ENCODE data around the gene DDIAS. TPM values are rescaled to one million over a fixed set of nuclear protein-coding genes. Genes with fewer than 3 reads are reported as not detected.

DDIAS gene
- total and polyA plus RNA-seq, 2 donors (not counting 3 experiments of a cell fraction or from before 2014, with no cell fraction given): 4.5 to 9.2 TPM

- dilution Hi-C loops (cut with MboI; ENCODE audit: extremely low pct_ligation_motif_present, low sequenced_read_pairs) (no loop called here), intact Hi-C loops (cut with micrococcal nuclease) (loop anchor here (5.0 kb wide), 2 partner anchors 203 to 948 kb away; partner anchors contain the start of gene RAB30)
- H3K4me2 ChIP-seq (ENCODE audit: insufficient read depth, low read length): no peak overlapping the region
- peaks cover 3% of the 10 kb centered on the region for H3K79me2 ChIP-seq (ENCODE audit: control insufficient read depth, insufficient read depth, low read length)
- H3K27me3 ChIP-seq (ENCODE audit: control insufficient read depth in 2 of 2, insufficient read depth in 2 of 2, low read length in 2 of 2): no peaks in the 10 kb centered on the region
- POLR2A ChIA-PET: no interaction called here
- no peaks in the 10 kb centered on the region for H3K9me1 ChIP-seq (replicated peaks; ENCODE audit: control insufficient read depth, extremely low read depth, insufficient read depth, low read length)
- no peak overlapping the region for H3K27ac ChIP-seq (ENCODE audit: insufficient read depth, low read depth, low read length)
- no peak overlapping the region for H3K9ac ChIP-seq (replicated peaks; ENCODE audit: extremely low read depth, insufficient read depth, low read length)
- H3K4me3 ChIP-seq (replicated peaks in 1 of 3; ENCODE audit: insufficient read depth in 1 of 3, low read depth in 1 of 3, low read length in 3 of 3): no peak overlapping the region
- peaks cover 24% of the 10 kb centered on the region for H3K4me1 ChIP-seq (ENCODE audit: control insufficient read depth, extremely low read depth, insufficient read depth, low read length)
- H3K9me3 ChIP-seq (replicated peaks; ENCODE audit: control insufficient read depth, insufficient read depth, low read length): no peaks in the 10 kb centered on the region
- FAIRE-seq (no peak), DNase-seq (ENCODE audit: low read depth, low spot score) (no peak)
- H4K20me1 ChIP-seq (replicated peaks; ENCODE audit: control insufficient read depth, extremely low read depth, insufficient read depth, low read length): no peaks in the 10 kb centered on the region
- TF ChIP-seq GATA2 (IDR thresholded peaks at IDR 0.05; ENCODE audit: insufficient read depth, insufficient read length, low read depth, low read length) (no peak), MAX (IDR thresholded peaks at IDR 0.05; ENCODE audit: insufficient read depth, insufficient read length) (no peak), CTCF (IDR thresholded peaks at IDR 0.05; ENCODE audit: extremely low read depth in 1 of 2, insufficient read depth in 1 of 2, low read depth in 1 of 2, low read length in 2 of 2) (no peak), JUN (IDR thresholded peaks at IDR 0.05; ENCODE audit: borderline replicate concordance, insufficient read depth, insufficient read length, low read depth) (no peak), POLR2AphosphoS5 (IDR thresholded peaks at IDR 0.05; ENCODE audit: insufficient read depth, low read depth, low read length) (no peak), EZH2 (IDR thresholded peaks at IDR 0.05; ENCODE audit: borderline replicate concordance, low read depth, low read length, severe bottlenecking) (no peak), POLR2A (IDR thresholded peaks at IDR 0.05; ENCODE audit: low read depth, low read length) (no peak), FOS (IDR thresholded peaks at IDR 0.05; ENCODE audit: borderline replicate concordance, insufficient read depth, low read length) (no peak), MYC (IDR thresholded peaks at IDR 0.05; ENCODE audit: low read depth, low read length) (no peak)
- CTCF ChIA-PET: interaction anchor here (0.7 to 5.9 kb wide), 3 partner anchors 13 to 94 kb away, joined by 3 to 191 read pairs (median 69); partner anchors contain the start of genes DDIAS and PRCP
- H2AFZ ChIP-seq (ENCODE audit: low read depth, low read length): no peak overlapping the region
- BruUV-seq (replicated peaks): no TSS peak
- H3K36me3 ChIP-seq (ENCODE audit: control insufficient read depth in 2 of 2, extremely low read depth in 1 of 2, insufficient read depth in 2 of 2, low read length in 2 of 2): no peaks in the 10 kb centered on the region
These were observed 31.9 kb upstream of the DDIAS start for GRCh38 chr11:82869657-82870056.
